NCI-H460 (cell line): ENCODE data around the gene TSC22D2. TPM values are rescaled to one million over a fixed set of nuclear protein-coding genes. Genes with fewer than 3 reads are reported as not detected.

ENCODE experiments used
- total RNA-seq: library from RNA; depleted of rRNA; stranded (reverse); fragments of >200 nt; shearing (Covaris generic); gene quantifications from 2 replicates; pipeline ENCODE4 v1.2.3, GENCODE V29; 2014; rRNA removed

TSC22D2 gene
- total RNA-seq, 1 experiment from 2014 or later: 5.7 TPM

Other genes starting within 250 kb of the TSC22D2 start
- 144 and 167 TPM in 2 replicates for gene SERP1, start 138.2 kb downstream of the TSC22D2 start, total RNA-seq
- gene EIF2A, start 138.5 kb downstream of the TSC22D2 start, total RNA-seq: 186 and 192 TPM in 2 replicates
- 91.4 and 101 TPM in 2 replicates for gene SELENOT, start 195.0 kb downstream of the TSC22D2 start, total RNA-seq